OCI-LY1 (cell line): ENCODE data around the gene IFI27.

ENCODE experiments used
- EZH2 ChIP-seq: fragments of 200-600 bp; sonication (generic), shearing (Covaris generic); IDR thresholded peaks from 2 replicates; pipeline ENCODE4 v1.8.0; 2017; ENCODE audit warnings: borderline replicate concordance, mixed run types, mild to moderate bottlenecking, antibody characterized with exemption, low read length, moderate library complexity, mixed read lengths
- TF ChIP-seq, protein P1 (sequence below): fragments of 200-600 bp; sonication (generic), shearing (Covaris generic); IDR thresholded peaks from 2 replicates; pipeline ENCODE4 v1.5.1; 2017; ENCODE audit warnings: mild to moderate bottlenecking, antibody characterized with exemption, low read length, moderate library complexity, mixed read lengths

DNA sequence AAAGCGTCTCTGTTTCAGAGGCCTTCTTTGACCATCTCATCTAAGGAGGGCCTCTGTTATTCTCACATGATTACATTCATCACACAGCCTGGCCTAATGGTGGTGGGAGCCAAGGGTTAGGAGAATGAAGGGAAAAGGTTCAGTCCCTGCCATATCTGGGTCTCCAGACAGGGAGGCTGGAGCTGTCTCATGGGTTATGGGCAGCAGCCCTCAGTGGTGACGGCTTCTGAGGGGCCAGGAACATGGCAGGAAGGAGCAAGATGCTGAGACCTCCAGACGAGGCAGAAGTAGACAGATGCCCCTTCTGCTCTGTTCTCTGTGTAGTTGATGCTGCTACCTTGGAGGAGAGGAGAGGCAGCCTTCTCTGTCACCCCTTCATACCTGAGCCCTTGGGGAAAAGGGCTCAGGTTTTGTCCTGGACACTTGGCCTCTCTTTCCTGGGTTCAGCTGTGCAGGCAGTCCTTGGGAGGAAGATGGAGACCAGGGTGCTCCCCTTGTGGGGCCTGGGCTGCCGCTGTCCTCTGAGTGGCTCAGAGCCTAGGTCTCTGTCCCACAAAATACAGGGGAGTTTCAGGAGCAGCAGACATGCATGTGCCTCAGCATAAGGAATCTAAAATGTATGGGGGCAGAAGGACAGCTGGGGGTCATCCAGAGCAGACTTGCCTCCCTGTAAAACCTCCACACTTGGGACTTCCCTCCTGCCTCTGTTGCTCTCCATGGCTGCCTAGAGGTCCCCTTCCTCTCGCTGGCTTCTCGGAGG lies 15.3 kb downstream of the IFI27 start:
- TF ChIP-seq, protein P1, sequence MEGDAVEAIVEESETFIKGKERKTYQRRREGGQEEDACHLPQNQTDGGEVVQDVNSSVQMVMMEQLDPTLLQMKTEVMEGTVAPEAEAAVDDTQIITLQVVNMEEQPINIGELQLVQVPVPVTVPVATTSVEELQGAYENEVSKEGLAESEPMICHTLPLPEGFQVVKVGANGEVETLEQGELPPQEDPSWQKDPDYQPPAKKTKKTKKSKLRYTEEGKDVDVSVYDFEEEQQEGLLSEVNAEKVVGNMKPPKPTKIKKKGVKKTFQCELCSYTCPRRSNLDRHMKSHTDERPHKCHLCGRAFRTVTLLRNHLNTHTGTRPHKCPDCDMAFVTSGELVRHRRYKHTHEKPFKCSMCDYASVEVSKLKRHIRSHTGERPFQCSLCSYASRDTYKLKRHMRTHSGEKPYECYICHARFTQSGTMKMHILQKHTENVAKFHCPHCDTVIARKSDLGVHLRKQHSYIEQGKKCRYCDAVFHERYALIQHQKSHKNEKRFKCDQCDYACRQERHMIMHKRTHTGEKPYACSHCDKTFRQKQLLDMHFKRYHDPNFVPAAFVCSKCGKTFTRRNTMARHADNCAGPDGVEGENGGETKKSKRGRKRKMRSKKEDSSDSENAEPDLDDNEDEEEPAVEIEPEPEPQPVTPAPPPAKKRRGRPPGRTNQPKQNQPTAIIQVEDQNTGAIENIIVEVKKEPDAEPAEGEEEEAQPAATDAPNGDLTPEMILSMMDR: no peak
- TF ChIP-seq EZH2: no peak
